Pancreas (tissue), 10 donors: ENCODE results near the gene CDKAL1. TPM values are rescaled to one million over a fixed set of nuclear protein-coding genes. Genes with fewer than 3 reads are reported as not detected.

ENCODE experiments used
- ATAC-seq, 4 donors: fragments of 200-7000 bp; cut with Tn5 transposase; one replicate each; pipeline versions ENCODE4 v1.8.0 to v1.9.1; 2020; ENCODE audit warnings: mild to moderate bottlenecking in 4 of 4, moderate library complexity in 4 of 4
- DNase-seq, 6 donors: peaks; one replicate each; pipeline ENCODE4 v3.0.0-alpha.2; 2020
- FAIRE-seq: peaks from 2 replicates; lab custom pipeline; 2012; peaks lifted over from hg19 to GRCh38; lab: Jason Lieb, UNC
- H3K27ac ChIP-seq, 4 donors: fragments of 200-600 bp; sonication (generic); 1 replicate in 3 of 4; 2 replicates in 1 of 4; pipeline versions ENCODE4 v1.5.0 to v1.8.0; 2020
- H3K27me3 ChIP-seq, 4 donors: fragments of 200-600 bp; one replicate each; pipeline ENCODE4 v1.8.0; 2021
- H3K36me3 ChIP-seq, 3 donors: fragments of 200-600 bp; sonication (generic) in 1 of 3; one replicate each; pipeline versions ENCODE4 v1.5.0 to v1.8.0; 2020 to 2021
- H3K4me1 ChIP-seq, 3 donors: fragments of 200-600 bp; one replicate each; pipeline ENCODE4 v1.8.0; 2021
- H3K4me3 ChIP-seq, 4 donors: fragments of 200-600 bp; sonication (generic) in 2 of 4; one replicate each; pipeline versions ENCODE4 v1.5.0 to v1.8.0; 2020 to 2021
- H3K9me3 ChIP-seq, 4 donors: fragments of 200-600 bp; one replicate each; pipeline ENCODE4 v1.8.0; 2021
- WGBS, 2 donors: extraction: QIAGEN DNeasy Blood & Tissue Kit; methylation state at CpG; one replicate each; pipeline ENCODE4 v1.1.7; 2013; 5-methylcytosine and 5-hydroxymethylcytosine counted together
- intact Hi-C, 3 donors: fragments of 100-400 bp; cut with DNase I; formaldehyde crosslinking; loops; one replicate each; pipeline versions ENCODE4 v1.11.1 to v1.14.2; 2022
- polyA plus RNA-seq, 2 donors: library from polyadenylated mRNA; stranded (reverse); fragments of 200-250 nt; gene quantifications; one replicate each; pipeline ENCODE4 v1.2.3, GENCODE V29; 2013
- total RNA-seq, 6 donors: library from RNA; stranded (reverse); fragmentation: NEBNext Ultra II Directional in 4 of 6; extraction: Animal tissue kit (Norgen Biotek cat#: 25700) in 4 of 6; gene quantifications; one replicate each; pipeline versions ENCODE4 v1.2.1 to v1.2.4, GENCODE V29; 2021 to 2023
- TF ChIP-seq, protein P1 (sequence below), 4 donors: fragments of 200-600 bp; sonication (generic) in 3 of 4; IDR thresholded peaks; one replicate each; pipeline versions ENCODE4 v1.5.0 to v1.8.0; 2021; ENCODE audit warnings: antibody characterized with exemption in 4 of 4
- donor health status: healthy with polysubstance abuse.
- donor health status: DM: no; HTN: no; CAD: no; lungs with moderate emphysema.
- donor health status: DM: no; HTN: no; CAD: no.
- donor health status: control.
- donor health status: control.
- donor health status: Bipolar disorder and iron deficiency.
- donor health status: DM: yes; HTN: yes; CAD: no.
- donor health status: DM: no; HTN: no; CAD: no.
- donor health status: DM: no; HTN: no; CAD: no.
- donor health status: DM: yes; HTN: yes; CAD: no.

The CDKAL1 gene
- total and polyA plus RNA-seq, 8 donors = 3.3 to 11.7 (median 8.2) TPM

DNA sequence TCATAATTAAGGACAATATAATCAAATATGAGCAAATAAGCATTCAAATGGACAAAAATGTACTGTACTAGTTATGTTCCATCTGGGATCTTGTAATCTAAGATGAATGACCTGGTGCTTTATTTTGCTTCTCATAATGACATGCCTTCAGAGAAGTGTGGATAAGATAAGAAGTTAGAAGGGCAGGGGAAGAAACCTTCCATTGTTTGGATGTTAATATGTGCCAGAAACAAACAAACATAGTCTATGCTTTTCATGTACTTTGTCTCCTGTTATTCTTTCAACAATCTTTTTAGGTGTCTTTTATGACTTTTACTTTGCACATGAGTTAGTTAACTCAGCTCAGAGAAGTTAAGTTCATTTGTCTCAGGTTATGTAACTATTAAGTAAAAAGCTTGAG lies 547.8 kb downstream of the CDKAL1 start:
- intact Hi-C loops = no loop called here
- TF ChIP-seq, protein P1, sequence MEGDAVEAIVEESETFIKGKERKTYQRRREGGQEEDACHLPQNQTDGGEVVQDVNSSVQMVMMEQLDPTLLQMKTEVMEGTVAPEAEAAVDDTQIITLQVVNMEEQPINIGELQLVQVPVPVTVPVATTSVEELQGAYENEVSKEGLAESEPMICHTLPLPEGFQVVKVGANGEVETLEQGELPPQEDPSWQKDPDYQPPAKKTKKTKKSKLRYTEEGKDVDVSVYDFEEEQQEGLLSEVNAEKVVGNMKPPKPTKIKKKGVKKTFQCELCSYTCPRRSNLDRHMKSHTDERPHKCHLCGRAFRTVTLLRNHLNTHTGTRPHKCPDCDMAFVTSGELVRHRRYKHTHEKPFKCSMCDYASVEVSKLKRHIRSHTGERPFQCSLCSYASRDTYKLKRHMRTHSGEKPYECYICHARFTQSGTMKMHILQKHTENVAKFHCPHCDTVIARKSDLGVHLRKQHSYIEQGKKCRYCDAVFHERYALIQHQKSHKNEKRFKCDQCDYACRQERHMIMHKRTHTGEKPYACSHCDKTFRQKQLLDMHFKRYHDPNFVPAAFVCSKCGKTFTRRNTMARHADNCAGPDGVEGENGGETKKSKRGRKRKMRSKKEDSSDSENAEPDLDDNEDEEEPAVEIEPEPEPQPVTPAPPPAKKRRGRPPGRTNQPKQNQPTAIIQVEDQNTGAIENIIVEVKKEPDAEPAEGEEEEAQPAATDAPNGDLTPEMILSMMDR (IDR thresholded peaks at IDR 0.05) = no peak
- H3K27ac ChIP-seq = no peak overlapping the region
- H3K4me3 ChIP-seq = no peak overlapping the region
- no peak for DNase-seq
- FAIRE-seq = no peak
- no peaks in the 10 kb centered on the region for H3K27me3 ChIP-seq
- no peaks in the 10 kb centered on the region for H3K36me3 ChIP-seq
- no peaks in the 10 kb centered on the region for H3K9me3 ChIP-seq
- H3K4me1 ChIP-seq = peaks cover 0 to 2% (median 0%) of the 10 kb centered on the region in 3 donors
- peak in 2 of 4 donors; percentile 48 to 61 for ATAC-seq

DNA sequence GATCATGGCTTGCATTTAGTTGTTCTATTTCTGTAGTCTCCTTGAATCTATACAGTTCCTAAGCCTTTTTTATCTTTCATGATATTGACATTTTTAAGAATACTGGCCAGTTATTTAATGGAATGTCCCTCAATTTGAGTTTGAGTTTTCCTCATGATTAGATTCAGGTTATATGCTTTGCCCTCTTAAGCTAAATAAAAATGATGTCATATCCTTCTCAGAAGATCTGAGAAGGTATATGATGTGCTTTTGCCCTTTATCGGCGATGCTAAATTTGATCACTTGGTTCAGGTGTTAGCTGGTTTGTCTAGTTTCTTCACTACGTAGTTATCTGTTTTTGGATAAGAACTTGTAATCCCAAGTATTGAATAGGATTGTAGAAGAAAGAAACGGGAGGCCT lies 549.5 kb downstream of the CDKAL1 start:
- DNase-seq (no peak), FAIRE-seq (no peak), ATAC-seq (no peak)
- 82 to 85% methylated on average over 4 of the region's 4 CpGs for WGBS, 2 donors
- Histone ChIP-seq H3K4me3 (no peak overlapping the region), H3K27ac (no peak overlapping the region), H3K27me3 (no peaks in the 10 kb centered on the region), H3K9me3 (no peaks in the 10 kb centered on the region), H3K36me3 (no peaks in the 10 kb centered on the region), H3K4me1 (peaks cover 0 to 2% (median 0%) of the 10 kb centered on the region in 3 donors)
- intact Hi-C loops = no loop called here
- TF ChIP-seq, protein P1 (IDR thresholded peaks at IDR 0.05) = no peak

DNA sequence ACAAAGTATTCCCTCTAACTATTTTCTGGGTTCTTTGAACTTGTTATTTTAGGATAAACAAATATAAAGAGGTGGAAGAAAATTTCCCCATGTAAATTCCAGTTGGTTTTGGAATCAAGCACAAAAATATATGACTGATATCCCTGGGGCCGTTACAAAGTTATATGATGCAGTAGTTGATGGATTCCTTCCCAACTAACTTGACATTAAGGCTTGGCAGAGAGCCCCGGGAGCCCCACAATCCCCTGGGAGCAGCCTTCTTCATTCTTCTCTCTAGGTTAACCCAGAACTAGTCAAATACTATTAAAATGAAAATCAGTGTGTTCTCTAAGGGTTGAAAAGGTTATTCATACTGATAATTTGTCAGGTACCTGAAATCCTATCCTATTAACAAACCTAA lies 550.4 kb downstream of the CDKAL1 start:
- H3K4me1 ChIP-seq = no peaks in the 10 kb centered on the region
- no peak overlapping the region for H3K27ac ChIP-seq
- intact Hi-C loops = no loop called here
- DNase-seq = no peak
- no peak for FAIRE-seq
- no peak overlapping the region for H3K4me3 ChIP-seq
- no peaks in the 10 kb centered on the region for H3K27me3 ChIP-seq
- WGBS, 2 donors = 66 to 76% methylated on average over 2 of the region's 2 CpGs
- TF ChIP-seq, protein P1 (IDR thresholded peaks at IDR 0.05) = no peak
- no peaks in the 10 kb centered on the region for H3K36me3 ChIP-seq
- no peaks in the 10 kb centered on the region for H3K9me3 ChIP-seq
- no peak for ATAC-seq

DNA sequence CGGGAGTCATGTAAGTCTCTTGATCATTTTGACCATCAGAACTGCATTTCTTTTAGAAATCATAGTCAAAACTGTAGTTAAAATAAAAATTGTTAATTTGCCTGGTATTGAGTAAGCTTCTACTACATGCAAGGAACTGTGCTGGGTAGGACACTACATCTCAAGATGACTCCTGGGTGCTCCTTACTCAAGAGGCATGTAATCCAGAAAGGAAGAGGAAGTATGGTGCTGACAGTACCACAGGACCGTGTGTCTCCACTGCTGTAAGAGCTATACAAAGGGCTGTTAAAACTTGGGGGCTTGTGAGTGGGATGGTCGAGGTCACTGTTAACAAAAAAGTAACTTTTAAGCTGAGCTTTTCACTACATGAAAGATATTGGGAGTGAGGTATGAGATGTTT lies 551.0 kb downstream of the CDKAL1 start:
- no peak overlapping the region for H3K27ac ChIP-seq
- FAIRE-seq = no peak

DNA sequence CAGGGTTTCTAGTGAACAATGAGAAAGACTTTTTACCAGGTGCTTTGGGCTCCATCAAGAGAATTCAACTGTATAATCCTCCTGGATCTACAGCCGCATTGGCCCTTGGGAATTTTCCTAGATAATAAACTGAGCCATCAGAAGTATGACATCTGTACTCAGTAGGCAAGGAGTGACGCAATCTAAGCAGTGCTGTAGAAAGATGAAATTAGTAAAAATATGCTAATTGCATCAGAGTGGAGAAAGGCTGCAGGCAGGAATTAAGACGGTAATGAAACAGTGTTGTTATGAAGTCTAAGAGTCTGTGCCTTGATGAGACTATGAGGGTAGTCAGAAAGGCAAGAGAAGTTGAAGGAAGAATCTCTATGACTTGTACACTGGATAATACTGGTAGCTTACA lies 551.4 kb downstream of the CDKAL1 start:
- intact Hi-C loops = no loop called here
- TF ChIP-seq, protein P1 (IDR thresholded peaks at IDR 0.05) = no peak
- ATAC-seq = no peak

More for the DNA sequence above, 551.0 kb downstream of the CDKAL1 start:
- 93 to 97% methylated on average over 3 of the region's 3 CpGs for WGBS, 2 donors
- ATAC-seq (no peak), DNase-seq (no peak)
- TF ChIP-seq, protein P1 (IDR thresholded peaks at IDR 0.05) = no peak
- H3K4me1 ChIP-seq = no peaks in the 10 kb centered on the region
- no peaks in the 10 kb centered on the region for H3K36me3 ChIP-seq
- H3K9me3 ChIP-seq = no peaks in the 10 kb centered on the region
- H3K4me3 ChIP-seq = no peak overlapping the region
- intact Hi-C loops = no loop called here
- H3K27me3 ChIP-seq = no peaks in the 10 kb centered on the region

More for the DNA sequence above, 551.4 kb downstream of the CDKAL1 start:
- no peak overlapping the region for H3K27ac ChIP-seq
- 93 to 96% methylated on average over 3 of the region's 3 CpGs for WGBS, 2 donors
- no peak overlapping the region for H3K4me3 ChIP-seq
- DNase-seq (no peak), FAIRE-seq (no peak)
- H3K9me3 ChIP-seq = no peaks in the 10 kb centered on the region
- no peaks in the 10 kb centered on the region for H3K27me3 ChIP-seq
- H3K36me3 ChIP-seq = no peaks in the 10 kb centered on the region
- H3K4me1 ChIP-seq = no peaks in the 10 kb centered on the region
